Keratinocyte (primary cell): ENCODE data around the gene CACNG7. TPM values are rescaled to one million over a fixed set of nuclear protein-coding genes. Genes with fewer than 3 reads are reported as not detected.

Source experiments
- DNase-seq: peaks from one replicate; pipeline ENCODE4 v3.0.0-alpha.2; 2011; ENCODE audit warnings: low read depth, missing footprints, low spot score
- FAIRE-seq: peaks from 2 replicates; lab custom pipeline; 2011; peaks lifted over from hg19 to GRCh38; lab: Jason Lieb, UNC
- H2AFZ ChIP-seq: 2 replicates; pipeline ENCODE4 v1.6.0; 2012; ENCODE audit warnings: low read length, control low read depth, inconsistent platforms; ENCODE audit not compliant: control insufficient read depth
- H3K27ac ChIP-seq: 2 replicates; pipeline ENCODE4 v1.5.1; 2011; ENCODE audit warnings: low read length; ENCODE audit not compliant: control insufficient read depth, insufficient read depth
- H3K27me3 ChIP-seq: 3 replicates; pipeline ENCODE4 v1.6.0; 2011; ENCODE audit warnings: low read length; ENCODE audit not compliant: control insufficient read depth, insufficient read depth; ENCODE audit errors: extremely low read depth
- H3K36me3 ChIP-seq, 2 experiments: 2 replicates in 1 of 2; 3 replicates in 1 of 2; pipeline ENCODE4 v1.5.1; 2011; ENCODE audit warnings: low read length in 2 of 2, mild to moderate bottlenecking in 1 of 2; ENCODE audit not compliant: control insufficient read depth in 2 of 2, insufficient read depth in 2 of 2; ENCODE audit errors: extremely low read depth in 1 of 2
- H3K4me1 ChIP-seq: 3 replicates; pipeline ENCODE4 v1.5.1; 2011; ENCODE audit warnings: low read length; ENCODE audit not compliant: control insufficient read depth, insufficient read depth; ENCODE audit errors: extremely low read depth
- H3K4me2 ChIP-seq: 3 replicates; pipeline ENCODE4 v1.6.0; 2011; ENCODE audit warnings: low read depth, low read length; ENCODE audit not compliant: control insufficient read depth, insufficient read depth; ENCODE audit errors: extremely low read depth
- H3K4me3 ChIP-seq, 3 experiments: fragments of 200-600 bp in 1 of 3; sonication (generic) in 1 of 3; 2 replicates in 2 of 3; 3 replicates in 1 of 3; pipeline ENCODE4 v1.5.1; 2011 to 2016; ENCODE audit warnings: low read length in 3 of 3, mild to moderate bottlenecking in 3 of 3, control low read depth in 2 of 3, inconsistent platforms in 1 of 3, low read depth in 1 of 3, mixed read lengths in 1 of 3, mixed run types in 1 of 3, moderate library complexity in 1 of 3; ENCODE audit not compliant: control insufficient read depth in 2 of 3, insufficient read depth in 2 of 3; ENCODE audit errors: extremely low read depth in 1 of 3
- H3K79me2 ChIP-seq: 2 replicates; pipeline ENCODE4 v1.6.0; 2012; ENCODE audit warnings: low read length; ENCODE audit not compliant: control insufficient read depth, insufficient read depth
- H3K9ac ChIP-seq: 3 replicates; pipeline ENCODE4 v1.6.0; 2011; ENCODE audit warnings: low read length; ENCODE audit not compliant: control insufficient read depth, insufficient read depth; ENCODE audit errors: extremely low read depth
- H3K9me1 ChIP-seq: 3 replicates; pipeline ENCODE4 v1.6.0; 2011; ENCODE audit warnings: low read length; ENCODE audit not compliant: control insufficient read depth, insufficient read depth; ENCODE audit errors: extremely low read depth
- H3K9me3 ChIP-seq: 2 replicates; pipeline ENCODE4 v1.5.1; 2012; ENCODE audit warnings: low read depth, low read length; ENCODE audit not compliant: control insufficient read depth
- H4K20me1 ChIP-seq: 3 replicates; pipeline ENCODE4 v1.6.0; 2011; ENCODE audit warnings: low read length; ENCODE audit not compliant: control insufficient read depth, insufficient read depth; ENCODE audit errors: extremely low read depth
- EZH2 ChIP-seq: IDR thresholded peaks from one replicate; pipeline ENCODE4 v1.6.1; 2012; ENCODE audit warnings: inconsistent platforms, mild to moderate bottlenecking, low read length, moderate library complexity
- dilution Hi-C: fragments of 300-500 bp; cut with MboI; formaldehyde crosslinking; loops from one replicate; pipeline ENCODE4 v1.7.0; 2020; ENCODE audit warnings: low sequenced_read_pairs; ENCODE audit not compliant: extremely low pct_ligation_motif_present
- polyA plus RNA-seq, 5 experiments: library from polyadenylated mRNA; depleted of rRNA in 3 of 5; stranded (reverse) in 3 of 5; stranded (forward) in 1 of 5; unstranded in 1 of 5; fragments of >200 nt; gene quantifications; 1 replicate in 1 of 5; 2 replicates in 3 of 5; 3 replicates in 1 of 5; pipeline versions ENCODE4 v1.2.1 to v1.2.3, GENCODE V29; 2011 to 2012; ENCODE audit warnings: missing spikeins in 2 of 5, low read depth in 1 of 5, low replicate concordance in 1 of 5
- TF ChIP-seq, protein P1 (sequence below), 3 experiments: IDR thresholded peaks in 1 of 3; conservative IDR thresholded peaks in 1 of 3; optimal IDR thresholded peaks in 1 of 3; 2 replicates in 2 of 3; 3 replicates in 1 of 3; pipeline versions ENCODE3 to v1.5.1; 2011; ENCODE audit warnings: low read length in 3 of 3, mild to moderate bottlenecking in 3 of 3, moderate library complexity in 2 of 3, control low read depth in 1 of 3, inconsistent platforms in 1 of 3; ENCODE audit not compliant: insufficient read depth in 2 of 3; ENCODE audit errors: extremely low read depth in 1 of 3

Gene CACNG7
- polyA plus RNA-seq, 1 donor (not counting 4 experiments of a cell fraction or from before 2014, with no cell fraction given), result not detected

- TF ChIP-seq, protein P1, sequence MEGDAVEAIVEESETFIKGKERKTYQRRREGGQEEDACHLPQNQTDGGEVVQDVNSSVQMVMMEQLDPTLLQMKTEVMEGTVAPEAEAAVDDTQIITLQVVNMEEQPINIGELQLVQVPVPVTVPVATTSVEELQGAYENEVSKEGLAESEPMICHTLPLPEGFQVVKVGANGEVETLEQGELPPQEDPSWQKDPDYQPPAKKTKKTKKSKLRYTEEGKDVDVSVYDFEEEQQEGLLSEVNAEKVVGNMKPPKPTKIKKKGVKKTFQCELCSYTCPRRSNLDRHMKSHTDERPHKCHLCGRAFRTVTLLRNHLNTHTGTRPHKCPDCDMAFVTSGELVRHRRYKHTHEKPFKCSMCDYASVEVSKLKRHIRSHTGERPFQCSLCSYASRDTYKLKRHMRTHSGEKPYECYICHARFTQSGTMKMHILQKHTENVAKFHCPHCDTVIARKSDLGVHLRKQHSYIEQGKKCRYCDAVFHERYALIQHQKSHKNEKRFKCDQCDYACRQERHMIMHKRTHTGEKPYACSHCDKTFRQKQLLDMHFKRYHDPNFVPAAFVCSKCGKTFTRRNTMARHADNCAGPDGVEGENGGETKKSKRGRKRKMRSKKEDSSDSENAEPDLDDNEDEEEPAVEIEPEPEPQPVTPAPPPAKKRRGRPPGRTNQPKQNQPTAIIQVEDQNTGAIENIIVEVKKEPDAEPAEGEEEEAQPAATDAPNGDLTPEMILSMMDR (optimal IDR thresholded peaks at IDR 0.05 in 1 of 3, IDR thresholded peaks at IDR 0.05 in 1 of 3, conservative IDR thresholded peaks at IDR 0.05 in 1 of 3; ENCODE audit: extremely low read depth in 1 of 3, insufficient read depth in 2 of 3, low read length in 3 of 3), result no peak
- no peak for TF ChIP-seq EZH2
- Histone ChIP-seq H3K79me2 (no peaks in the 10 kb centered on the region), H3K36me3 (no peaks in the 10 kb centered on the region), H3K4me2 (no peak overlapping the region), H3K27ac (no peak overlapping the region), H3K9ac (no peak overlapping the region), H3K4me3 (no peak overlapping the region), H3K9me3 (no peaks in the 10 kb centered on the region), H2AFZ (no peak overlapping the region), H3K27me3 (no peaks in the 10 kb centered on the region), H4K20me1 (no peaks in the 10 kb centered on the region), H3K4me1 (peaks cover 2% of the 10 kb centered on the region), H3K9me1 (no peaks in the 10 kb centered on the region)
- no peak for DNase-seq
- dilution Hi-C loops, result no loop called here
- no peak for FAIRE-seq
Measured at GRCh38 chr19:53896682-53897081, 12.4 kb upstream of the CACNG7 start.

DNA sequence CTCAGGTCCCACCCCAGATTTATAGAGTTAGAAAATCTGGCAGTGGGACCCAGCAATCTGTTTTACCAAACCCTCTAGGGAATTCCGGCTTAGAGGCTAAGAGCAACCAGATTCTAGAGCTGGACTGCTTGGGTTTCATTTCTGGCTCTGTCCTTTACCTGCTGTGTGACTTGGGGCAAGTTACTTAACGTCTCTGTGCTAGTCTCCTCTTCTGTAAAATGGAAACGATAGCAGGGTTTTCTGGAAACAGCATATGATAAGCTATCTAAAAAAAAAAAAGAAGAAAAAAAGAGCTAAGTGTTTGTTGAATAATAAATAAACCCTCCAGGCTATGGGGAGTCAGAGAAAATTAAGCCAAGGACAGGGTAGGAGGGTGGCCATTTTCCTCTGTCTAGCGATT lies 11.6 kb upstream of the CACNG7 start:
- TF ChIP-seq, protein P1 (optimal IDR thresholded peaks at IDR 0.05 in 1 of 3, IDR thresholded peaks at IDR 0.05 in 1 of 3, conservative IDR thresholded peaks at IDR 0.05 in 1 of 3; ENCODE audit: extremely low read depth in 1 of 3, insufficient read depth in 2 of 3, low read length in 3 of 3), result no peak
- no peak for TF ChIP-seq EZH2
- dilution Hi-C loops, result no loop called here
- peaks cover 2% of the 10 kb centered on the region for H3K4me1 ChIP-seq
- no peak for FAIRE-seq
- H4K20me1 ChIP-seq, result no peaks in the 10 kb centered on the region
- H3K27me3 ChIP-seq, result no peaks in the 10 kb centered on the region
- no peak overlapping the region for H3K9ac ChIP-seq
- H3K79me2 ChIP-seq, result no peaks in the 10 kb centered on the region
- H2AFZ ChIP-seq, result no peak overlapping the region
- no peak overlapping the region for H3K27ac ChIP-seq
- no peaks in the 10 kb centered on the region for H3K9me3 ChIP-seq
- no peak for DNase-seq
- no peaks in the 10 kb centered on the region for H3K9me1 ChIP-seq
- no peak overlapping the region for H3K4me2 ChIP-seq
- no peaks in the 10 kb centered on the region for H3K36me3 ChIP-seq
- no peak overlapping the region for H3K4me3 ChIP-seq
